ENCODE measurements around the gene SLC25A33.
"Not testable (repeated sequence)": the region's sequence is repeated elsewhere in the genome, so short reads cannot be mapped to it uniquely, and the experiment has no call there.

Gene SLC25A33

DNA sequence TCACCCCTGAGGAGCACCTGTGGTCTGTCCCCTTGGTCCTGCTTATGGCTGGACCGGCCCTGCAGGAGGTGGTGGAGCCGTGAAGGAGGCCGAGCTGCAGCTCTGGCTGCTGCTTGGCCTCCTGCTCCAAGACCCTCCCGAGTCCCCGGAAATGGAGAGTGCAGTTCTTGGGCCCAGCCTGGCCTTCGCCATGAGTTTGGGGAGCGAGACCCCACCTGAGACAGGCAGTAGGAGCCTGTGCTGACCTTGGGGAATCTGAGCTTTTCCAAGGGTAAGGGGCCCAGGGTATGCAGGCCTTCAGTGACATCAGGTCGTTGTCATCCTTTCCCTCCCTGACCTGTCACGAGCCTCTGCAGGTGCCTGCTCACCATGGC lies 63.5 kb downstream of the SLC25A33 start:
- no peak for DNase-seq

DNA sequence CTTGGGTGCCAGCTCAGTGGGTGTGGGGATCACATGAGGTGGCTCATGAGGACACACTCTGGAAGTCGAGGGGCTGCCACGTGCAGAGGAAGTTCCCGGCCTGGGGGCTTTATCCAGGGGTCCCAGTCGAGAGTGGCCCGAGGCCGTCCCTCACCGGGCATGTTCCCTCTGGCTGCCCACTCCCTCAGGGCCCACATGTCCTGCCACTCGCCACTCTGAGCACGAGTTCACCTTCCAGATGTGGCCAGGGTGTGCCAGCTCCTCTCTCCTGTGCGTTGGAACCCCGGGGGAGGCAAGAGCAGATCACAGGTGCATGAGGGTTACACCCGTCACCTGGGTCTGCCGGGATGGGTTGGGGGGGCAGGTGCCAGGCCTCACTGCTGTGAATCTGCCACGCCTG lies 64.0 kb downstream of the SLC25A33 start:
- no peak for DNase-seq

DNA sequence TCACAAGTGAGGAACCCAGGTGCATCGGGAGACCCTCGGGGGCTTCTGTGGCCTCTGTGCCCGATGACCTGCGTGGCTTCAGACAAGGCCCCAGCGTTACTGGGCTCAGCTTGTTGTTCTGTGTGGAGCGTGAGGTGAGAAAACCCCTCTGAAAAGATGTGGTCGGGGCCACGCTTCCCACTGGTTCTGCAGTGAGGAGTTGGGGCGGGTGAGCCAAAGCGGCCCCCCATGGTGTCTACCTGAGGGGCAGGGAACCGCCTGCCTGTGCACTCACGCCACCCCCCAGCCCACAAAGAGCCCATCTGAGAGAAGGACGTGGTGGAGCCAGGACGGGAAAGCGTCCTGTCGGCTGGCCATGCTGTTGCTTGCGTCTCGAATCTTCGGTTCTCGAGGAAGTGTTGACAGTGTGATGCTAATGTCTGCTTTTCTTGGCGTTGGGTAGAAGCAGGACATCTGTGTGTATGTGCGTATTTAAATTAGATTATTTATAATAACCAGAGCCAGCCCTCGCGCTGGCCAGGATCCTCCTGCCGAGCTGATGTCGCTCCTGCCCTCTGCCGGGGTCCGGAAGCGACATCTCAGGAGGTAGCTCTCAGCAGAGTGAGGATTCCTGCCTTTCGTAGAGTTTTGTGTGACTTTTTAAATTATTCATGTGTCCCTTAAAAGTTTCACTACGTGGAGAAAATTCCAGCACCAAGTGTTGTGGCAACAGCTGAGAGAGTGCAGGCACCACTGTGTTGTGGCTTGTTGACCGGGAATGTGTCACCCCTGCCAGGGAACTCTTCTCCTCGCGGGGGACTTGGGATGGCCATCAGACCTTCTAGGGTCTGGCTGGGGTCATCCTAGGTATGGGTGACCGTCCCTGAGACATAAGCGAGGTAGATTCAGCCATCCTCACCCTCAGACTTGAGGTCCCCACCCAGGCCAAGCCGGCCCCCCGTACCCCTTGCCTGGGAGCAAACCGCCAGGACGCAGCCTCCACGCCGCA lies 64.8 kb downstream of the SLC25A33 start:
- no peak for DNase-seq

DNA sequence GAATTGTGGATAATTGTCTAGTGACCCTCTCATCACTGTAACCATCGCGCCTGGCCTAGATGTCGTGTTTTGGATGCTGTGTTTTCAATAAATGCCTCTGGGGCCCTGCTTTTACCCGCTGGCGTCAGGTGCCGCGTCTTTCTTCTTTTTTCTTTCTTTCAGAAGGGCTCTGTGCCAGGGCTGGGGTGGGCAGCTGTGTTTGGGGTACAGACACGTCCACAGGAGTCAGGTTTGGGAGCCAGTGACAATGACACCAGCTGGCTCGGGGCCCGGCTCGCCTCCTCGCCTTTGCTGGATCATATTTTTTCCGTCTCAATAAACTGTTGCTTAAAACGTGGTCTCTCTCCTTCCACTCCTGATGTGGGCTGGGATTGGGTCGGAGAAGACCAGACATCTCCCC lies 65.6 kb downstream of the SLC25A33 start:
- no peak for DNase-seq

DNA sequence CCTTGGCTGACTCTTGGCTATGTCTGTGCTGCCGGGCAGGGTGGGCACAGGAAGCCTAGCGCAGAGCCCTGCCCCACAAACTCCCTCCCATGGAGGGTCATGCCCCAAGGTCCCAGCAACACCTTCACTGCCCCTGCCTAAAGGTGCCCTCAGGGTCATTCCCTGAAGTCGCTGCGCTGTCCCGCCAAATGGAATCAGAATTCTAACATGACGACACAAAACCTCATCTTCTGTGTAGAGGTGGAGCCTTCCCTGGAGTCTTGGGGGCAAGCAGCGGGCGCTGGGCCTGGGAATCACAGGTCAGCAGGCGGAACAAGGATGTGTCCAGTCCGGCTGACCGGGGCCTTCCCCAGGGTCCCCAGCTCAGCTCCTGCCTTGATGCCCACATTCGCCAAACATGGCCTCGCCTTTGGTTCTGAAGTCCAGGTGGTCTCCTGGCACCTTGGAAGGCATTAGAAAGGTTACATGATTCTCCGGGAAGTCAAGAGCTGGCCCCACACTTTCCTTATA lies 66.7 kb downstream of the SLC25A33 start:
- no peak for DNase-seq

DNA sequence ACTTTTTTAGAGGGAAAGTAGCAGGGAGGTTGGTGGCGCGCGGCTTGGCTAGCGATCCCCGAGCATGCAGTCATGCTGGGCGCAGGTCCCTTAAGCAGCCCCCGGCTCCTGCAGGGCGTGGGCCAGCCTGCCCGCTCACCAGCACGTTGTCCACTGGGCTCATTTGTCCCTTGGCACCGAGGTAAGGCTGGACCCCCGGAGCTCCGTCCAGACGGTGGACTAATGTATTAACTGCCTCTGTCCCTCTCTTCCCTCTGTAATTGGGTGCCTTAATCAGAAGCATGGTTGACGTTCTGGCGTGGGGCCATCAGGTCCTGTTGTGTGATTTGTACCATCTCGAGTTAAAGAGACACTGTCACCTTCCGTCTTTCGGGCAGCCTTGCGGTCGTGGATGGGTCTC lies 67.2 kb downstream of the SLC25A33 start:
- DNase-seq, result no peak

DNA sequence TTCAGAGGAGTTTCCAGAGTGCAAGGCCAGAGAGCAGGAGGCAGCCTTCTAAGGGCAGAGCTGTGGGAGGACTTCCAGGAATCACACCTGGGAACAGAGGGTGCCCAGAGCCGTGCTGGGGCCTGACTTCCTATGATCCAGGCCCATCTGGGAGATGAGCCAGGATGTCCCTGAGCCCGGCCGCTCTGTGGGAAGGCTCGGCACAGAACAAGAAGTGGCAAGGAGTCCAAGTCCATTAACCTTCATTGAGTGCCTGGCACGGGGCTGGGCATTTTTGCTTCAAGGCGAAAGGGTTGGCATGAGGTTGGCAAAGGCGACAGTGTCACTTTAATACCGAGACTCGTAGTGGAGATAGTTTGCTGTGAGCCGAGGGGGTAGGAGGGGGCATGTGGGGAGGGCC lies 67.7 kb downstream of the SLC25A33 start:
- DNase-seq, result no peak

DNA sequence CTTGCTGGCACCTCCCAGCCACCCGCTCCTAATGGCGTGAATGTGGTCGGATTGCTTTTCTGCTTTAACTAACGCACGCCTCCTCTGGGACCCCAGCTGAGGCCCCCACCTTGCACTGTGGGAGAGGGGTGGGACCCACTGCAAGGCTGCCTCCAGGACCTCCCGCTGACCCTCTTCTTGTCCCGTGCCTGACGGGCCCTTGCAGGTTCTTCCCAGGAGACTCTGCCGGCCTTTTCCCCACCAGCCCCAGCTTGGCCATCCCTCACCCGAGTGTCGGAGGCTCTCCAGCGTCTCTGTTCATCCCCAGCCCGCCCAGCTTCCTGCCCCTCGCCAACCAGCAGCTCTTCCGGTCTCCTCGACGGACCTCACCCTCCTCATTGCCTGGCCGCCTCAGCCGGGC lies 68.1 kb downstream of the SLC25A33 start:
- DNase-seq, result no peak

DNA sequence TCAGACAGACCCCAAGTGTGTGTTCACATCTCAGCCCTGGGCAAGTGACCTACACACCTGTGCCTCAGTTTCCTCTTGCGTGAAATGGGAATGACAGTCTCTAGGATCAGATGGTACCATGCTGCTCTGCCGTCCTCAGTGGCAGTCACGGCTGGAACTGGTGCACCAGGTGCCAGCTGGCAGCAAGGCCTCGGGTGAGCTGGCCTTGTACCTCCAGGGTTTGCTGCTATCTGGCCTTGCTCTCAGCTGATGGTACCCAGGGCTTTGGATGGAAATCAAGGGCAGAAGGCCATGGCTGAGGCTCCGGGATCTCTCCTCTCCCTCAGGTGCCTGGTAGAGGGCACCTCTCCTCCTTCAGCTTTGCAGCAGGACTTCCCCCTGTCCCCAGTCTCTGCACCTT lies 70.7 kb downstream of the SLC25A33 start:
- DNase-seq, result no peak

DNA sequence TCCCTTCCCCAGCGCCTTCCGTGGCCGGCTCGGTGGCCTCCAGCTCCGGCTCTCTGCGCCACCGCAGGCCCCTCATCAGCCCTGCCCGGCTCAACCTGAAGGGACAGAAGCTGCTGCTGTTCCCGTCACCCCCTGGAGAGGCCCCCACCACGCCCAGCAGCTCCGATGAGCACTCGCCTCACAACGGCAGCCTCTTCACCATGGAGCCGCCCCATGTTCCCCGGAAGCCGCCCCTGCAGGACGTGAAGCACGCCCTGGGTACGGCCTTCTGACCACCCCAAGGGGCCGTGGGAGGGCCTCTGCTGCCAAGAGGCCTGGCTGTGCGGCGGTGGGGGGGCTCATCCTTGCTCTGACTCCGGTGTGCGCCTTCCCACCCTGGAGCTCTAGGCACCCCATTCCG lies 71.3 kb downstream of the SLC25A33 start:
- DNase-seq, result no peak

DNA sequence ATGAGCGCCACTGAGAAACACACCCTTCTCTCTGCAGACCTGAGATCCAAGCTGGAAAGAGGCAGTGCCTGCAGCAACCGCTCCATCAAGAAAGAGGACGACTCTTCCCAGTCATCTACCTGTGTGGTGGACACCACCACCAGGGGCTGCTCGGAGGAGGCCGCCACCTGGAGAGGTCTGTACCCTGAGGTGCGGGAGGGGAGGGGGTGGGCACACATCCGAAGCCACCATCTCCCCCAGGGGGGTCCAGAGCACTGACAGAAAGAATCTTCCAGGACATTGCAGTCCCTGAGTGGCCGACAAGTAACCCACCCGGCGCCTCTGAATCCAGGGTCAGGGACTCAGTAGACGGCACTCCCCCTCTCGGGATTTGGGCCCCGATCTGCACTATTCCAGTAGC lies 72.5 kb downstream of the SLC25A33 start:
- no peak for DNase-seq

DNA sequence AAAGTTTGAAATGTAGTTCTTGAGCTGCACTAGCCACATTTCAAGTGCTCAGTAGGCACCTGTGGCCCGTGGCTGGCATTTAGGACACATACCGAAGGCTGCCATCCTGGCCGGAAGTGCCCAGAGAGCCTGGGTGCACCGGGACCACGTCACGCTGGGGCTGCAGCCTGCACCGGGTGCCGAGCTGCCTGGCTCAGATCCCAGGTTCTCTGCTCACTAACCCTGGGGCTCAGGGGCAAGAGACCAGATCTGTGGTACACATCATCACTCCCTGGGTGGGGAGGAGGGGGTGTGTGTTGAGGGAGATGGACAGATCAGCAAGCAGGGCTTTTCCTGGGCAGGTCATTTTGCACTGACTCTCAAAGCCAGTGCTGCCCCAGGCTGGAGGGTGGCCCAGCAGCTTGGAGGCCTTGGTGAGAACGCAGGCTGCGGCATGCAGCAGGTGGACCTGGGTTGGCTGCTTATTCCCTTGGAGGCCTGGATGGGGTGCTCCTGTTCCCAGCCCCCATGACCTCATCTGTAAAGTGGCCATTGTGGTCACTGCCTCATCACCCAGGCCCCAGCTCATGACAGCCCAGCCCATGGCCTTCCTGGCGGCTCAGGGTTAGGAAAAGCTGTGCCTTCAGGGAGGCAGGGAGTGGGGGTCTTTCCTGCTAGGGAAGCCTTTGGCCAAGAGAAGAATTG lies 73.0 kb downstream of the SLC25A33 start:
- DNase-seq, result no peak

DNA sequence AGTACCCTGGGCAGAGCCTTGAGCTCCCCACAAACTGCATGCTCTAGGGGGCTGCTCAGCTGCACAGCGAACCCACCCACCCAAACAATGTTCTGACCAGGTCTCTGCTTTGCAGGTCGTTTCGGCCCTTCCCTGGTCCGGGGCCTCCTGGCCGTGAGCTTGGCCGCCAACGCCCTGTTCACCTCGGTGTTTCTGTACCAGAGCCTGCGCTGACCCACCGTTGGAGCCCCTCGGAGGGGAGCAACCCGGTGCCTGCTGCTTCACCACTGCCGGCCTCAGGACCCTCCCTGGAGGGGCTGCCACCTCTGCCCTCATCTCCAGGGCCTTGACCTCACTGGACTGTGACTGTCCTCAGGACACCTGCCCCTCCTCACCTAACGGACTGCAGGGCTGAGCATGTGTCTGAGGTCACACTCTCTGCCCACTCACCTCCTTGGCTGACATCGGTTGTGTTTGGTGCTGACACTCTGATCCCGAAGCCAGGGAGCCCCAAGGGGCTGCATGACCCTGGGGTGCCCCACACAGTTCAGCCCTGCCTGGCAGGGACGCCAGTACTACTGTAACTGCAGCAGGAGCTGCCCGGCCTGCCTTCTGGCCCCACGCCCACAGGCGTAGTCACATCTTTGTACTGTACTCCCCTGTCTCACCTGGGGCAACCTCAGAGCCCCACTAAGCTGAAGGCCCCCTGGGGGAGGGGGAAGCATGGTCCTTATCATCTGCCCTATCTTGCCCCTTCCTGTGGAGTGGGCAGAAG lies 73.8 kb downstream of the SLC25A33 start:
- no peak for DNase-seq

DNA sequence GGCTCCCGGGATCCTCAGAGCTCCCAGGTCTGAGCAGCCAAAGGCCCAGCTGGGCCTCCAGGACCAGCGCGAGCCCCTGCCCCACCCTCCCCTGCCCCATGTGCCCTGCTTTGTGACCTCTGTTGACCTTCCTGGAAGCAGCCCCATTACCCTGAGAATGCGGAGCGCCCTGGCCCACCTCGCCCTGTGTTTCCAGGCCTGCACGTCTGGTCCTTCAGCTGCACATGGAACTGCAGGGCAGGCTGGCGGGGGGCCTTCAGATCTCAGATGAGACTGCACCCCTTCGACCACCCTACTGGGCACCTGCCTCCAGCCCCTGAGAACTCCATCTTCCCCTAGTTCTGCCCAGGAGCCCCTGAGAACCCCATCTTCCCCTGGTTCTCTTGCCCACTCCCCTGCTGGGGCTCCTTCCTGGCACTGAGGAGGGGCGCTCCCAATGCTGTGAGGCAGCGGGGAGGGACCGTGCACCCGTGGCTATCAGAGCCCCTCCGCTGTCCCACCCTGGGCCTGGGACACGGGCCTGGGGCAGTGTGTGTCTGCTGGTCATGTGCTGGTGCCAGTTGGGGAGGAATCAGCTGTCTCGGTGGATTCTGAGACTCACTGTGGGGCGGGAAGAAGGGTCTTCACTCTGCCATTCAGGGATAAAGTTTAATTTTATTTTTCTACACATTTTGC lies 74.5 kb downstream of the SLC25A33 start:
- DNase-seq, result no peak

DNA sequence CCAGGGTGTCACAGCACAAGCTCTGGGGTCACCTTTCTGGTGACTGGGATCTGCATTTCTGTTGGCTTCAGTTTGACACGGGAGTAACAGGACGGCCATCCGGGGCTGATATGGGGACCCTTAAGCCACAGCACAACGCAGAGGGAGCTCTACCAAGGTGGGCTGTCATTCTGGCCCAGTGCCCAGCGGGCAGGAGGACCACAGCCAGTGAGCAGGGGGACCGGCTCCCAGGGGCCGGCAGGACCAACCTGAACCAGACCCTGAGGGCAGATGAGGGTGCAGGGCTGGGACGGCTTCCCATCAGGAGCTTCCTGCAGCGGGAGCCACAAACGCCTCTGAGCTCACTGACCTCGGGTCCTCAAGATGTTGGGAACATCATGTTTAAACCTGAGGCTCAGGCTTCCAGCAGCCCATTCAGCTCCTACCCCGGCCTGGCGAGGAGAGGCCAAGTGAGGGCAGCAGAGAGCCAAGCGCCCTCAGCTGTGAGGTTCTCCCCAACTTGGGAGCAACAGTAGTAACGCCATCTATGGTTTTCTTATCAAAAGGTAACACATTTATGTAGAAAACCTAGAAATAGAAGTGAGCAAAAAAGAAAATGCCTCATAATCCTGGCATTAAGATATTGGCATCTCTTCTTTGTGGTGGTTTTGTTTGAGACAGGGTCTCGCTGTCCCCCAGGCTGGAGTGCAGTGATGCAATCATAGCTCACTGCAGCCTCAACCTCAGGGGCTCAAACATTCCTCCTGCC lies 76.2 kb downstream of the SLC25A33 start:
- no peak for DNase-seq

DNA sequence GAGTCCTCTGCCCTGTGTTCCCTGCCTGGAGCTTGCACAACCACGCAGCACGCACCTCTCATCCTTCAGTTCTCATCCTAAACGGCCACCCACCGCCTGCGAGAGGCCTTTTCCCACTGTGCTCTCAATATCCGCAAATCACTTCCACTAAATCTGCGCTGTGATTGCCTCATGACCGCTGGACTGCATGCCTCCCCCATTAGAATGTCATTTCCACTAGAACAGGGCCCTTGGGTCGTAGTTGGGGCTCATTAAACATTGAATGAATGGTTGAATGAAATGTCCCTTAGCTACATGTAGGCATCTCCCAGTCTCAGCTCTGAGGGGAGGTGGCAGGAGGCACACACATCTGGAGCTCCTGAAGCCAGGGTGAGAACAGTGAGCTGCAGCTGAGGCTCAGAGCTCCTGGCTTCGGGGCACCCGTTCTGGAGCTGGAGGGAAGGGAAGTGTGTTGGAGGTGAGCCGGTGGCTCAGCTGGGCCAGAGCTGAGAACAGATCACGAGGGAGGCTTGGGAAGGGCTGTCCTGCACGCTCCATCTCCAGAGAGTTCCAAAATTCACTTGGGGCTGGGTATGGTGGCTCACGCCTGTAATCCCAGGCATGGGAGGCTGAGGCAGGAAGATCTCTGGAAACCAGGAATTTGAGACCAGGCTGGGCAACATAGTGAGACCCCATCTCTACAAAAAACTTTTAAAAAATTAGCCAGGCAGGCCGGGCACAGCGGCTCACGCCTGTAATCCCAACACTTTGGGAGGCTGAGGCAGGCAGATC lies 79.8 kb downstream of the SLC25A33 start:
- DNase-seq, result no peak

DNA sequence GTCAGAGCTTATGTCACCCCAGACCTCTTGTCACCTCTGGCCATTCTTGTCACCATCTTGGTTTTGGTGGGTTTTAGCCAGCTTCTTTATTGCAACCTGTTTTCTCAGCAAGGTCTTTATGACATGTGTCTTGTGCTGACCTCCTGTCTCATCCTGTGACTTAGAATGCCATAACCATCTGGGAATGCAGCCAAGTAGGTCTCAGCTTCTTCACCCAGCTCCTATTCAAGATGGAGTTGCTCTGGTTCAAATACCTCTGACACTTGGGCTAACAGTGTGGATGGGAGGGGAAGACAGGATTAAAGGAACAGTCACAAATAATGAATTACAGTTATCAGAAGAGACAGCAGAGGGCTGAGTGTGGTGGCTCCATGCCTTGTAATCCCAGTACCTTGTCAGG lies 81.8 kb downstream of the SLC25A33 start:
- no peak for DNase-seq

DNA sequence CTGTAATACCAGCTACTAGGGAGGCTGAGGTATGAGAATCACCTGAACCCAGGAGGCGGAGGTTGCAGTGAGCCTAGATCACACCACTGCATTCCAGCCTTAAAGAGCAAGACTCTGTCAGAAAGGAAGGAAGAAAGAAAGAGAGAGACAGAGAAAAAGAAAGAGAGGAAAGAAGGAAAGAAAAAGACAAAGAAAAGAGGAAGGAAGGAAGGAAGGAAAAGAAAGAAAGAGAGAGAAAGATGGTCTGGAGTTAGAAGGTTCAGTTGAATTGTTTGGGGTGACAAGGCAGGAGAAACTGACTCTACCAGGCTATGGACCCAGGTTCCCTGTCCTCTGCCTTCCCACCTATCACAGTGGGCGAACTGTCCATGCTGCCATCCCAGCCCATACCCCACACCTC lies 84.8 kb downstream of the SLC25A33 start:
- no peak for DNase-seq

DNA sequence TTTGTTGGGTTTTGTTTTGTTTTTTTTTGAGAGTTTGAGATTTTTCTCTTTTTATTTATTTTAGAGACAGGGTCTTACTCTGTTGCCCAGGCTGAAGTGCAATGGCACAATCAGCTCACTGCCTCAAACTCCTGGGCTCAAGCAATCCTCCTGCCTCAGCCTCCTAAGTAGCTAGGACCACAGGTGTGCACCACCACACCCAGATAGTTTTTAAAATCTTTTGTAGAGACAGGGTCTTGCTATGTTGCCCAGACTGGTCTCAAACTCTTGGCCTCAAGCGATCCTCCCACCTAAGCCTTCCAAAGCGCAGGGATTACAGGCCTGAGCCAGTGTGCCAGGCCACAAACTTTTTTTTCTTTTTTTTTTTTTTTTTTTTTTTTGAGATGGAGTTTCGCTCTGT lies 85.8 kb downstream of the SLC25A33 start:
- DNase-seq, result not testable (repeated sequence)

DNA sequence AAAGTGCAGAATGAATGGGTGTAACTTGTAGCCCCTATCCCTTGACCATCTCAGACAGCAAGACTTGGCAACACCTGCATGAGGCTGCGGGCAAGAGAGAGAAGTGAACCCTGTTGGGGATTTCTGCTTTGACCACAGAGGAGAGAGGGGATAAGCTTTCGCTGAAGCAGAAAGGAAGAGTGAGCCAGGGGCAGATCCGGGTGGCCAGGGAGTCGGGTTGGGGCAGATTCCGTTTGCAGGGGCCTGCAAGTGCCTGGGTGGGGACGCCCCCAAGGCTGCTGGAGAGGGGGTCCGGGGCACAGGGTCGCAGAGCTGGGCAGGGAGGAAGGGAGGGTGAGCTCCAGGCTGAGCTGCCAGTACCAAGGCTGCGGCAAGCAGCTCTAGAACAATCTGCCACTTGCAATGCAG lies 86.9 kb downstream of the SLC25A33 start:
- DNase-seq, result no peak

Measured in NCI-H774 (cell line).